ENCODE data around the gene ZNF212.
"Not testable (repeated sequence)": the region's sequence is repeated elsewhere in the genome, so short reads cannot be mapped to it uniquely, and the experiment has no call there.

ZNF212 gene

GRCh38 chr7:149218469-149219420 lies 20.7 kb upstream of the ZNF212 start:
- no peak for DNase-seq (ENCODE audit: low read depth)

- no peak for DNase-seq (ENCODE audit: low read depth)
Measured at GRCh38 chr7:149220534-149220933, 18.9 kb upstream of the ZNF212 start.

- DNase-seq (ENCODE audit: low read depth), result no peak
Measured at GRCh38 chr7:149223176-149223575, 16.3 kb upstream of the ZNF212 start.

- no peak for DNase-seq (ENCODE audit: low read depth)
Measured at GRCh38 chr7:149223761-149224160, 15.7 kb upstream of the ZNF212 start.

GRCh38 chr7:149224352-149224751 lies 15.1 kb upstream of the ZNF212 start:
- no peak for DNase-seq (ENCODE audit: low read depth)

- DNase-seq (ENCODE audit: low read depth), result no peak
Measured at GRCh38 chr7:149225106-149225505, 14.3 kb upstream of the ZNF212 start.

GRCh38 chr7:149225656-149226055 lies 13.8 kb upstream of the ZNF212 start:
- DNase-seq (ENCODE audit: low read depth), result no peak

- not testable (repeated sequence) for DNase-seq (ENCODE audit: low read depth)
Measured at GRCh38 chr7:149226366-149226765, 13.1 kb upstream of the ZNF212 start.

- no peak for DNase-seq (ENCODE audit: low read depth)
Measured at GRCh38 chr7:149226840-149227494, 12.5 kb upstream of the ZNF212 start.

- DNase-seq (ENCODE audit: low read depth), result no peak
Measured at GRCh38 chr7:149228831-149229471, 10.5 kb upstream of the ZNF212 start.

GRCh38 chr7:149229526-149229925 lies 9.9 kb upstream of the ZNF212 start:
- DNase-seq (ENCODE audit: low read depth), result no peak

- no peak for DNase-seq (ENCODE audit: low read depth)
Measured at GRCh38 chr7:149232362-149232761, 7.1 kb upstream of the ZNF212 start.

GRCh38 chr7:149233655-149234204 lies 5.7 kb upstream of the ZNF212 start:
- DNase-seq (ENCODE audit: low read depth), result not testable (repeated sequence)

GRCh38 chr7:149237502-149237901 lies 1.9 kb upstream of the ZNF212 start:
- no peak for DNase-seq (ENCODE audit: low read depth)

GRCh38 chr7:149238051-149238450 lies 1.4 kb upstream of the ZNF212 start:
- DNase-seq (ENCODE audit: low read depth), result no peak

- no peak for DNase-seq (ENCODE audit: low read depth)
Measured at GRCh38 chr7:149240637-149241036, 1.2 kb downstream of the ZNF212 start.

GRCh38 chr7:149241696-149242095 lies 2.2 kb downstream of the ZNF212 start:
- no peak for DNase-seq (ENCODE audit: low read depth)

- no peak for DNase-seq (ENCODE audit: low read depth)
Measured at GRCh38 chr7:149245244-149245643, 5.8 kb downstream of the ZNF212 start.

- no peak for DNase-seq (ENCODE audit: low read depth)
Measured at GRCh38 chr7:149245744-149246143, 6.3 kb downstream of the ZNF212 start.

GRCh38 chr7:149248777-149249176 lies 9.3 kb downstream of the ZNF212 start:
- no peak for DNase-seq (ENCODE audit: low read depth)

- DNase-seq (ENCODE audit: low read depth), result not testable (repeated sequence)
Measured at GRCh38 chr7:149250151-149250550, 10.7 kb downstream of the ZNF212 start.

GRCh38 chr7:149251518-149251917 lies 12.1 kb downstream of the ZNF212 start:
- not testable (repeated sequence) for DNase-seq (ENCODE audit: low read depth)

Measured in stimulated activated CD8-positive, alpha-beta memory T cell treated with anti-CD3 and anti-CD28 coated beads, Interleukin-15, amount 100 ng/mL, for 1 hour (primary cell).